HG03135 (cell line): ENCODE measurements around the gene SFXN2.

Source experiments
- ATAC-seq: cut with Tn5 transposase; IDR thresholded peaks from one replicate; pipeline ENCODE4 v1.9.1; 2021; ENCODE audit warnings: mild to moderate bottlenecking, moderate library complexity; ENCODE audit not compliant: unreplicated experiment

SFXN2 gene

GRCh38 chr10:102775201-102775934 is 60.9 kb downstream of the SFXN2 start:
- no peak for ATAC-seq

- ATAC-seq, result no peak
Observed at GRCh38 chr10:102775935-102776669, 61.7 kb downstream of the SFXN2 start.

GRCh38 chr10:102776779-102777456 is 62.5 kb downstream of the SFXN2 start:
- ATAC-seq, result no peak

- ATAC-seq, result no peak
Observed at GRCh38 chr10:102777711-102778453, 63.4 kb downstream of the SFXN2 start.

- ATAC-seq, result no peak
Observed at GRCh38 chr10:102778781-102779180, 64.3 kb downstream of the SFXN2 start.

GRCh38 chr10:102779680-102780526 is 65.5 kb downstream of the SFXN2 start:
- no peak for ATAC-seq

- no peak for ATAC-seq
Observed at GRCh38 chr10:102780527-102780808, 66.0 kb downstream of the SFXN2 start.

- no peak for ATAC-seq
Observed at GRCh38 chr10:102781090-102781920, 66.9 kb downstream of the SFXN2 start.

GRCh38 chr10:102781921-102782557 is 67.6 kb downstream of the SFXN2 start:
- no peak for ATAC-seq

- no peak for ATAC-seq
Observed at GRCh38 chr10:102782673-102783551, 68.5 kb downstream of the SFXN2 start.

GRCh38 chr10:102783568-102783967 is 69.1 kb downstream of the SFXN2 start:
- ATAC-seq, result no peak

- no peak for ATAC-seq
Observed at GRCh38 chr10:102785818-102786217, 71.4 kb downstream of the SFXN2 start.

- ATAC-seq, result no peak
Observed at GRCh38 chr10:102791754-102792395, 77.4 kb downstream of the SFXN2 start.
